ENCODE measurements around the gene FAM210A. TPM values are rescaled to one million over a fixed set of nuclear protein-coding genes. Genes with fewer than 3 reads are reported as not detected.

Gene FAM210A
- total and polyA plus RNA-seq, 2 of the 4 experiments (the other 2 are of a cell fraction): 9.8 to 25.3 TPM

GRCh38 chr18:13621446-13621849 is 104.9 kb downstream of the FAM210A start:
- intact Hi-C loops (cut with micrococcal nuclease): no loop called here
- POLR2A ChIA-PET (ENCODE audit: unreplicated experiment): interaction anchor here (0.6 kb wide), 1 partner anchor 30 kb away, joined by 3 read pairs; no protein-coding TSS in a partner anchor
- Histone ChIP-seq H2BK20ac (ENCODE audit: low read depth, low read length) (no peak overlapping the region), H4K91ac (ENCODE audit: insufficient read depth, low read depth, low read length) (no peak overlapping the region), H3K18ac (ENCODE audit: low read depth, low read length) (no peak overlapping the region), H2BK15ac (ENCODE audit: low read depth, low read length) (no peak overlapping the region), H4K20me1 (ENCODE audit: insufficient read depth, low read length) (no peaks in the 10 kb centered on the region), H3K56ac (ENCODE audit: extremely low read depth, insufficient read depth, low read length) (no peak overlapping the region), H2AK5ac (ENCODE audit: low read depth, low read length) (no peak overlapping the region), H3K27ac (ENCODE audit: insufficient read depth, low read length) (no peak overlapping the region), H4K5ac (ENCODE audit: low read depth, low read length) (no peak overlapping the region), H3K27me3 (ENCODE audit: control insufficient read depth, insufficient read depth, low read length) (peaks cover 14% of the 10 kb centered on the region), H3K9ac (ENCODE audit: low read depth, low read length) (no peak overlapping the region), H3K79me1 (ENCODE audit: low read depth in 1 of 2, low read length in 2 of 2) (no peaks in the 10 kb centered on the region), H3K9me3 (ENCODE audit: control insufficient read depth, insufficient read depth, low read length) (no peaks in the 10 kb centered on the region), H2BK120ac (ENCODE audit: low read depth, low read length) (no peak overlapping the region), H3K23ac (ENCODE audit: low read depth, low read length) (no peak overlapping the region), H3K36me3 (ENCODE audit: control insufficient read depth, insufficient read depth, low read length) (no peaks in the 10 kb centered on the region), H3K4me2 (ENCODE audit: low read depth, low read length) (no peak overlapping the region), H3K14ac (replicated peaks; ENCODE audit: low read depth, low read length) (no peak overlapping the region), H3K4me1 (ENCODE audit: control insufficient read depth, insufficient read depth, low read length) (no peaks in the 10 kb centered on the region), H3K9me1 (ENCODE audit: insufficient read depth, low read length) (no peaks in the 10 kb centered on the region), H2BK5ac (ENCODE audit: low read depth, low read length, poor library complexity, severe bottlenecking) (no peak overlapping the region), H2AFZ (replicated peaks; ENCODE audit: low read length, poor library complexity) (no peak overlapping the region), H3K4me3 (ENCODE audit: insufficient read depth, low read depth, low read length) (no peak overlapping the region), H2AK9ac (replicated peaks; ENCODE audit: low read depth, low read length, poor library complexity) (no peak overlapping the region), H4K8ac (ENCODE audit: low read depth in 2 of 2, low read length in 2 of 2) (no peak overlapping the region), H3K4ac (ENCODE audit: low read depth, low read length) (no peak overlapping the region)
- 92% methylated on average over 8 of the region's 23 CpGs; no CpG with 5 or more reads in 1 of the 2 experiments for WGBS, 2 experiments (ENCODE audit: extremely low coverage in 2 of 2, insufficient read length in 1 of 2)
- TF ChIP-seq RFX5 (IDR thresholded peaks at IDR 0.05; ENCODE audit: low read depth, low read length) (no peak), MXI1 (IDR thresholded peaks at IDR 0.05; ENCODE audit: borderline replicate concordance, low read depth, low read length) (no peak), RAD21 (IDR thresholded peaks at IDR 0.05; ENCODE audit: low read length) (no peak), SMC3 (IDR thresholded peaks at IDR 0.05; ENCODE audit: low read depth, low read length) (no peak), CEBPB (IDR thresholded peaks at IDR 0.05; ENCODE audit: low read depth, low read length) (no peak), BHLHE40 (IDR thresholded peaks at IDR 0.05; ENCODE audit: low read depth, low read length) (no peak), FOS (IDR thresholded peaks at IDR 0.05; ENCODE audit: low read depth, low read length) (no peak), RCOR1 (IDR thresholded peaks at IDR 0.05; ENCODE audit: insufficient replicate concordance, low read length) (no peak), NFE2L2 (IDR thresholded peaks at IDR 0.05; ENCODE audit: low read depth, low read length) (no peak), MAFK (IDR thresholded peaks at IDR 0.05; ENCODE audit: low read depth, low read length) (no peak), ELK1 (IDR thresholded peaks at IDR 0.05; ENCODE audit: borderline replicate concordance, low read depth, low read length) (no peak), MAZ (IDR thresholded peaks at IDR 0.05; ENCODE audit: borderline replicate concordance, low read depth, low read length) (no peak), CHD1 (IDR thresholded peaks at IDR 0.05; ENCODE audit: low read depth, low read length) (no peak), USF2 (IDR thresholded peaks at IDR 0.05; ENCODE audit: low read depth, low read length) (no peak), CTCF (conservative IDR thresholded peaks at IDR 0.05; ENCODE audit: low read depth, low read length) (no peak)
- DNase-seq: no peak
- no peak for ATAC-seq (ENCODE audit: low read depth)
- no TSS peak for BruUV-seq (replicated peaks)
- CTCF ChIA-PET: no interaction called here
- in situ Hi-C loops (cut with MboI; ENCODE audit: low sequenced_read_pairs): no loop called here
- dilution Hi-C loops (cut with HindIII; ENCODE audit: low sequenced_read_pairs, unreplicated experiment): no loop called here

All from IMR-90 (cell line).